ENCODE data around the gene UNC93B1.
"Not testable (repeated sequence)": the region's sequence is repeated elsewhere in the genome, so short reads cannot be mapped to it uniquely, and the experiment has no call there.

The UNC93B1 gene

GRCh38 chr11:67991347-67992121 is 12.4 kb downstream of the UNC93B1 start:
- DNase-seq (ENCODE audit: low spot score) = not testable (repeated sequence)

DNA sequence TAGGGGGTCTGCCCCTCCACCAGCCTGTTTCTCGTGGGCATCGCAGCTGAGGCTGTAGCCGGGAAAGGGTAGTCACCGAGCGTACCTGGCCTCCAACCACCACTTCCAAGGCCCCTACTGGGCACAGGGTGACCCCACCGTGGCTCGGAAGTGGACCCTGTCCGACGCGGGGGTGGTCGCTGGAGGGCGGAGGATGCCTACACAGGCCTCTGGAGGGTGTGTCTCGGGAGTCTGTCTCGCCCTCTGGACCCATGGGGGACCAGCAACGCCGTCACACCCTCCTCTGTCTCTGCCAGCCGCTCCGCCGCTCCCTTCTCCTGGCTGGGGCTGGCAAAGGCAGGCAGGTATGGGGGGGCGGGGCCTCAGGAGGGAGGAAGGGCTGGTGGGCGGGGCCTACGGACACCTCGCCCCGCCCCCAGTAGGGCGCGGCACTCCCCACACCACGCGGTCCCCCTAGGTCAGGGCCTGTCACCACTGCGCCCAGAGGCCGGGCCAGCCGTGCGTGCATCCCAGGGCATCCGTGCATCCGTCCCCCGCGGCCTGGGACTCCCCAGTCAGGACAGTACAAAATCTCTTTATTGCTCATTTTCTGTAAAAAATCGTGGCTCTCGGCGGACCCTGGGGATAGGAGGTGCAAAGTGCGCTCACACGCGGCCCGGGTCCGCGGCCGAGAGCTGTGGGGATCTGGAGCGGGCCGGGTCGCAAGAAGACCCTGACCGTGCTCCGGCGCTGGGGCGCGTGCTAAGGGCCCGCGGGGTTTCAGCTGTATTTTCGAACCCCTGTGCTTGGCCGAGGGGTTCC is 13.2 kb downstream of the UNC93B1 start:
- DNase-seq (ENCODE audit: low spot score) = not testable (repeated sequence)

DNA sequence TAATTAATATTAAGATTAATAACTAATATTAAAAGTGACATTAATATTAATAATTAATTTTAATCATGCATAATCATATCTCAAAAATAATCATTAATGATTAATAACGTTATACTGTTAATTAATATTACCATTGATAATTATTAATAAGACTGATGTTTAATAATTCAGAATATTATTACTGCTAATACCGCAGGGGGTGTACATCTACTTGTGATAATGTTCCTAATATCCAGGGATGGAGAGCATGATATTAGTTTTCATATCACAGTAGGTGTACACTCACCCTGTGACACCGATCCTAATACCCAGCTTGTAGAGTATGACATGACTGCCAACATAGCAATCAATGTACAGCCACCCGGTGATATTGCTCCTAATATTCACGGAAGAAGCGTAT is 18.6 kb downstream of the UNC93B1 start:
- not testable (repeated sequence) for DNase-seq (ENCODE audit: low spot score)

- no peak for DNase-seq (ENCODE audit: low spot score)
Measured at GRCh38 chr11:67983951-67984350, 19.9 kb downstream of the UNC93B1 start.

GRCh38 chr11:67982255-67982857 is 21.5 kb downstream of the UNC93B1 start:
- not testable (repeated sequence) for DNase-seq (ENCODE audit: low spot score)

- not testable (repeated sequence) for DNase-seq (ENCODE audit: low spot score)
Measured at GRCh38 chr11:67981226-67981625, 22.7 kb downstream of the UNC93B1 start.

GRCh38 chr11:67978766-67979418 is 25.0 kb downstream of the UNC93B1 start:
- DNase-seq (ENCODE audit: low spot score) = not testable (repeated sequence)

- not testable (repeated sequence) for DNase-seq (ENCODE audit: low spot score)
Measured at GRCh38 chr11:67974746-67975145, 29.2 kb downstream of the UNC93B1 start.

DNA sequence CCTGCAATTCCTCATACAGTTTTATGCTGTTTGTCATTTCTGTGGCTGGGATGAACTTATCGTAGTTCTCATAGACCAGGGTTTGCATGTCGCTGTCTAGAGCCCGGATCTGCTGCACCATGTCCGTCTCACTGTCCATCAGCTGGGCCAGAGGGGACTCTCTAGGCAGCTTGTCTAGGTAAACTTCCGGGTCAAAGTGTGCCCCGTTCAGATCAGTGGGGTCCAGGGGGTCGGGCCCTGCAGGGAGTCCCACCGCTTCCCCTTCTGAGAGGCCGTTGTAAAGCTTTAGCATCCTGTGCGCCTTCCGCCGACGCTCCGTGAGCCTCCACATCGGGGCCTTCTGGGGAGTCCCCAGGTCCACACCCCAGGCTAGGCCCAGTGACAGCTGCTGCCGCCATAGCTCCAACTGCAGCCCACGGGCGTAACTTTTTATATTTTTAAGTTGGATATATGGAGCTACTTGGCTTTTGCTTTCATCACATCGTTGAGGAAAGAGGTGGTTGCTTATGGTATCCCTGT is 38.0 kb downstream of the UNC93B1 start:
- not testable (repeated sequence) for DNase-seq (ENCODE audit: low spot score)

DNA sequence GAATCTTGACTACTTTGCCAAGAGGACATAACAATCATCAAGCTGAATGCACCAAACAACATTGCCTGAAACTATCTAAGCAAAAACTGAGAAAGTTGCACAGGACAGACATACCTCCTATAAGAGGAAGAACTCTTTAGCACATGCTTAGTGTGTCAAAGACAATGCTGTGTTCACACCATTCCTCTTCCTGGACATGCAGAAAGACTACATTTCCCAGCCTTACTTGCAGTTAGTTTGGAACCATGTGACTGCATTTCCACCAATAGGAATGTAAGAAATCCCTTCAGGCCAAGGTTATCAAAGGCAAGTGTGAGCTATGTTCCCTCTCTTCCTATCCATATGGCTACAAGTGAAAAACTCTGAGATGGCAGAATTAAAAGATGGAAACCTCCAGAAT is 39.2 kb downstream of the UNC93B1 start:
- DNase-seq (ENCODE audit: low spot score) = not testable (repeated sequence)

DNA sequence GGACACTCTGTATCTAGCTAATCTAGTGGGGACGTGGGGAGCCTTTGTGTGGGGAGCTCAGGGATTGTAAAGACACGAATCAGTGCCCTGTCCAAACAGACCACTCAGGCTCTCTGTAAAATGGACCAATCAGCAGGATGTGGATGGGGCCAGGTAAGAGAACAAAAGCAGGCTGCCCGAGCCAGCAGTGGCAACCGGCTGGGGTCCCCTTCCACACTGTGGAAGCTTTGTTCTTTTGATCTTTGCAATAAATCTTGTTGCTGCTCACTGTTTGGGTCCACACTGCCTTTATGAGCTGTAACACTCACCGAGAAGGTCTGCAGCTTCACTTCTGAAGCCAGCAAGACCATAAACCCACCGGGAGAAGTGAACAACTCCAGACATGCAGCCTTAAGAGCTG is 40.0 kb downstream of the UNC93B1 start:
- DNase-seq (ENCODE audit: low spot score) = not testable (repeated sequence)

GRCh38 chr11:67963217-67963616 is 40.7 kb downstream of the UNC93B1 start:
- DNase-seq (ENCODE audit: low spot score) = not testable (repeated sequence)

DNA sequence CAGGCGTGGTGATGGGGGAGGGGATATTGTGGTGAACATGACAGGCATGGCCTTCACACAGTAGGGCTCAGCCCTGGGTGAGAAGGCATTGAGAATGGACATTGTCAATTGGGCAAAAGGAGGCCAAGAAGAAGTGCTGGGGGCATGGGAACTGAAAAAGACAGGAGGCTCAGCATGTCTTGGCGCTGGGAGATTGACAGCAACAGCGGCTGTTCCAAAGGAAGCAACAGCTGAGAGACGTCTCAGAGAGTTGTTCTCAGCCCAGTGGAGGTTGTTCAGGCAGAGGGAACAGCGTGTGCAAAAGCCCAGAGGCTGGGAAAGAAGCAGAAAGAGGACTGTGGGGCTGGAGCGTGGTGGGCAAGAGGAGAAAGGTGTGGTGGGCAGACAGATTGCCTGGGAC is 47.7 kb downstream of the UNC93B1 start:
- not testable (repeated sequence) for DNase-seq (ENCODE audit: low spot score)

DNA sequence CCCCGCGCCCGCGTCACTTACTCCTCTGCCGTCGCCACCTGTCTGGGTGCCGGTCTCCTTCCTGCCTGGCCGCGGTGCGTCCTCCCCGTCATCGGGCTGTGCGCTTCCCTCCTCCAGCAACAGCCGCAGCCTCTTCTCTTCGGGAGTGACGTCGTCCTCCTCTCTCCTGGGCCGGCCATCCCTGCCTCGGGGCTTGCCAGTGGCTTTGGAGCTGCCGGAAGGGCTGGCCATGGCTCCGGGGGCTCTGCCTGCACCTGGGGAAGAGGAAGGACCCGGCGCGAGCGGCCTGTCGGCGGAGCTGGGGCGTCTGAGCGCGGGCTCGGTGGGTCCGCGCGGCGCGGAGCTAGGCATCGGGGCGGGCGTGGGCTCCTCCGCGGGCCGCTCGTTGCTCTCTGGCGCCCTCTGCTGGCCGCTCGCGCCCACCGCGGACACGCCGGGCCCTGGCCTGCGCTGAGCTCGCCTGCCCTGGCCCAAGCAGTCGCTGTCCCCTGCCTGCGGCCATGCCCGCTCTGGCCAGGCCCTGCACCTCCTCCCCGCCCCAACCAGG is 48.4 kb downstream of the UNC93B1 start:
- DNase-seq (ENCODE audit: low spot score) = peak; percentile 86

- not testable (repeated sequence) for DNase-seq (ENCODE audit: low spot score)
Measured at GRCh38 chr11:67954971-67955370, 48.9 kb downstream of the UNC93B1 start.

- not testable (repeated sequence) for DNase-seq (ENCODE audit: low spot score)
Measured at GRCh38 chr11:67954251-67954650, 49.6 kb downstream of the UNC93B1 start.

DNA sequence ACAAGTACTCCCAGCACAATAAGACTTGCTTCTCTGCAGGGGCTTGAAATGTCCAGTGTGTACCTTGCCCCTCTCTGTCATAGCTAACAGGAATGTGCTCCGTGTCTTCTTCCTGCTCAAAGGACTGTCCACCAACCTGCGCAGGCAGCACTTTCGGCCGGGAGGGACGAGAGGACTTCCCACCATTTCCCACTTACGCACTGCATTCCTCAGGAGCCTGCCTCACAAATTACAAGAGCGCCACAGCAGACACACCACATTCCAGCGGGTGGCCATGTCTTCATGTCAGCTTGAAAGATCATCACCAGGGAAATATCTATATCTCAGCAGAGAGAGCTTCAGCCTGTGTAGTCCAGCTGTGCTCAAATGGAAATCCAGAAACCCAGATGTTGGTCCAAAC is 53.2 kb downstream of the UNC93B1 start:
- DNase-seq (ENCODE audit: low spot score) = not testable (repeated sequence)

DNA sequence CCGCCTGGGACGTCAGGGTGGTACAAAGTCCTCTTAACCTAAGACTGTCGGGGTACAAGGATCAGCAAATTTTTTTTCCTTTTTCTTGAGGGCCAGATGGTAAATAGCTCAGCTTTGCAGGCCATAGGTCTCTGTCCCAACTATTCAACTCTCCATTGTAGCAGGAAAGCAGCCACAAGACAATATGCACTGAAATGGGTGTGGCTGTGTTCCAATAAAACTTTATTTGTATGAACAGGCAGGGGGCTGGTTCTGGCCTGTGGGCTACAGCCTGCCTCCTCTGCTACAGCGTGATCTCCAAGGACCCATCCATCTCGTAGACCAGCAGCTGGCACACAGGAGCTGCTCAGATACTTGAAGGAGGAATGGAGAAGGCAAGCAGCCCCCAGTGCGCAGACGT is 56.1 kb downstream of the UNC93B1 start:
- DNase-seq (ENCODE audit: low spot score) = not testable (repeated sequence)

GRCh38 chr11:67946403-67946802 is 57.5 kb downstream of the UNC93B1 start:
- DNase-seq (ENCODE audit: low spot score) = not testable (repeated sequence)

- DNase-seq (ENCODE audit: low spot score) = not testable (repeated sequence)
Measured at GRCh38 chr11:67943406-67943805, 60.5 kb downstream of the UNC93B1 start.

Measured in left forelimb (tissue), 1 donor.